Pancreas (tissue), 10 donors: ENCODE data around the gene TBC1D3B. TPM values are rescaled to one million over a fixed set of nuclear protein-coding genes. Genes with fewer than 3 reads are reported as not detected.
A peak's percentile ranks its signal among the peaks of the same experiment; 100 is the strongest.

ENCODE experiments used
- ATAC-seq, 4 donors: fragments of 200-7000 bp; cut with Tn5 transposase; one replicate each; pipeline versions ENCODE4 v1.8.0 to v1.9.1; 2020; ENCODE audit warnings: mild to moderate bottlenecking in 4 of 4, moderate library complexity in 4 of 4
- DNase-seq, 6 donors: peaks; one replicate each; pipeline ENCODE4 v3.0.0-alpha.2; 2020
- FAIRE-seq: peaks from 2 replicates; lab custom pipeline; 2012; peaks lifted over from hg19 to GRCh38; lab: Jason Lieb, UNC
- H3K27ac ChIP-seq, 4 donors: fragments of 200-600 bp; sonication (generic); 1 replicate in 3 of 4; 2 replicates in 1 of 4; pipeline versions ENCODE4 v1.5.0 to v1.8.0; 2020
- H3K27me3 ChIP-seq, 4 donors: fragments of 200-600 bp; one replicate each; pipeline ENCODE4 v1.8.0; 2021
- H3K36me3 ChIP-seq, 3 donors: fragments of 200-600 bp; sonication (generic) in 1 of 3; one replicate each; pipeline versions ENCODE4 v1.5.0 to v1.8.0; 2020 to 2021
- H3K4me1 ChIP-seq, 3 donors: fragments of 200-600 bp; one replicate each; pipeline ENCODE4 v1.8.0; 2021
- H3K4me3 ChIP-seq, 4 donors: fragments of 200-600 bp; sonication (generic) in 2 of 4; one replicate each; pipeline versions ENCODE4 v1.5.0 to v1.8.0; 2020 to 2021
- H3K9me3 ChIP-seq, 4 donors: fragments of 200-600 bp; one replicate each; pipeline ENCODE4 v1.8.0; 2021
- WGBS, 2 donors: extraction: QIAGEN DNeasy Blood & Tissue Kit; methylation state at CpG; one replicate each; pipeline ENCODE4 v1.1.7; 2013; 5-methylcytosine and 5-hydroxymethylcytosine counted together
- intact Hi-C, 3 donors: fragments of 100-400 bp; cut with DNase I; formaldehyde crosslinking; loops; one replicate each; pipeline versions ENCODE4 v1.11.1 to v1.14.2; 2022
- polyA plus RNA-seq, 2 donors: library from polyadenylated mRNA; stranded (reverse); fragments of 200-250 nt; gene quantifications; one replicate each; pipeline ENCODE4 v1.2.3, GENCODE V29; 2013
- total RNA-seq, 6 donors: library from RNA; stranded (reverse); fragmentation: NEBNext Ultra II Directional in 4 of 6; extraction: Animal tissue kit (Norgen Biotek cat#: 25700) in 4 of 6; gene quantifications; one replicate each; pipeline versions ENCODE4 v1.2.1 to v1.2.4, GENCODE V29; 2021 to 2023
- TF ChIP-seq, protein P1 (sequence below), 4 donors: fragments of 200-600 bp; sonication (generic) in 3 of 4; IDR thresholded peaks; one replicate each; pipeline versions ENCODE4 v1.5.0 to v1.8.0; 2021; ENCODE audit warnings: antibody characterized with exemption in 4 of 4
- donor health status: healthy with polysubstance abuse.
- donor health status: DM: no; HTN: no; CAD: no; lungs with moderate emphysema.
- donor health status: DM: no; HTN: no; CAD: no.
- donor health status: control.
- donor health status: control.
- donor health status: Bipolar disorder and iron deficiency.
- donor health status: DM: yes; HTN: yes; CAD: no.
- donor health status: DM: no; HTN: no; CAD: no.
- donor health status: DM: no; HTN: no; CAD: no.
- donor health status: DM: yes; HTN: yes; CAD: no.

Gene TBC1D3B
- total and polyA plus RNA-seq, 8 donors = 2.2 to 5.7 (median 3.9) TPM

DNA sequence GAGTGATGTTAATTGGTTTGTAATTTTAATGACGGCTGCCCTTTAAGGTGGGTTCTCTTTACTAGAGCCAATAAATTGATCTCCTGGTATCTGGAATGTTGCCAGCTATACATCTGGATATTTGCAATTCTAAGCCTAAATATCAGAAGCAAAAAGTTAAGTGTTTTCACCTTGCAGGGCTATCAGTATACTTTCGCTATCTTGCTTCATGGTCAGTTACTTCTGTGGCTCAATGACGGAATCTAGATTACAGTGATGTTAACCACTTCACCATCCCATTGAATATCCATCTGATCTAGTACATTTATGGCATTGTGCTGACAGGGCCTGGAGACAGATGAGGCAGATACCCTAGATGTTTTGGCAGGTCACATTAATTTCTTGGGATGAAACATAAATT is 44.5 kb downstream of the TBC1D3B start:
- no peaks in the 10 kb centered on the region for H3K4me1 ChIP-seq
- FAIRE-seq = no peak
- no peaks in the 10 kb centered on the region for H3K27me3 ChIP-seq
- TF ChIP-seq, protein P1, sequence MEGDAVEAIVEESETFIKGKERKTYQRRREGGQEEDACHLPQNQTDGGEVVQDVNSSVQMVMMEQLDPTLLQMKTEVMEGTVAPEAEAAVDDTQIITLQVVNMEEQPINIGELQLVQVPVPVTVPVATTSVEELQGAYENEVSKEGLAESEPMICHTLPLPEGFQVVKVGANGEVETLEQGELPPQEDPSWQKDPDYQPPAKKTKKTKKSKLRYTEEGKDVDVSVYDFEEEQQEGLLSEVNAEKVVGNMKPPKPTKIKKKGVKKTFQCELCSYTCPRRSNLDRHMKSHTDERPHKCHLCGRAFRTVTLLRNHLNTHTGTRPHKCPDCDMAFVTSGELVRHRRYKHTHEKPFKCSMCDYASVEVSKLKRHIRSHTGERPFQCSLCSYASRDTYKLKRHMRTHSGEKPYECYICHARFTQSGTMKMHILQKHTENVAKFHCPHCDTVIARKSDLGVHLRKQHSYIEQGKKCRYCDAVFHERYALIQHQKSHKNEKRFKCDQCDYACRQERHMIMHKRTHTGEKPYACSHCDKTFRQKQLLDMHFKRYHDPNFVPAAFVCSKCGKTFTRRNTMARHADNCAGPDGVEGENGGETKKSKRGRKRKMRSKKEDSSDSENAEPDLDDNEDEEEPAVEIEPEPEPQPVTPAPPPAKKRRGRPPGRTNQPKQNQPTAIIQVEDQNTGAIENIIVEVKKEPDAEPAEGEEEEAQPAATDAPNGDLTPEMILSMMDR (IDR thresholded peaks at IDR 0.05) = no peak
- H3K9me3 ChIP-seq = no peaks in the 10 kb centered on the region
- intact Hi-C loops = no loop called here
- no peaks in the 10 kb centered on the region for H3K36me3 ChIP-seq
- H3K4me3 ChIP-seq = no peak overlapping the region
- H3K27ac ChIP-seq = no peak overlapping the region
- no peak for DNase-seq
- WGBS, 2 donors = 85 to 90% methylated on average over 3 of the region's 3 CpGs
- no peak for ATAC-seq

DNA sequence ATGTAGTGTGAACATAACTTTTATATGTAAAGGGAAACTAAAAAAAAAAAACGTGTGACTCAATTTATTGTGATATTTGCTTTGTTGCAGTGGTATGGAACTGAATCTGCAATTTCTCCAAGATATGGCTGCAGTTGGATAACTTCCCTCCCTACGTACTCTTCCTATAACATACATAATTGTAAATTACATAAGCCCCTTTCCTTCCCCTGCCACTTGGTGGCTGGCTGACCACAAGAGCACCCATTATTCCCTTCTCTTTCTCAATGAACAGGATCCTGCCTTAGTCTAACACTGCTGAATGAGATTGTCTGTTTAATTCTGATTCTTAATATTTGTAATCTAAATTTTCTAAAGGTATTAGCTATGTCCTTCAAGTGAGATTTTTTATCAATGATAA is 45.0 kb downstream of the TBC1D3B start:
- Histone ChIP-seq H3K36me3 (no peaks in the 10 kb centered on the region), H3K9me3 (no peaks in the 10 kb centered on the region), H3K4me3 (no peak overlapping the region), H3K27ac (no peak overlapping the region), H3K4me1 (no peaks in the 10 kb centered on the region), H3K27me3 (no peaks in the 10 kb centered on the region)
- 40 to 59% methylated on average over 2 of the region's 2 CpGs for WGBS, 2 donors
- ATAC-seq = peak in 1 of 4 donors; percentile 29
- intact Hi-C loops = no loop called here
- FAIRE-seq = no peak
- TF ChIP-seq, protein P1 (IDR thresholded peaks at IDR 0.05) = no peak
- no peak for DNase-seq

DNA sequence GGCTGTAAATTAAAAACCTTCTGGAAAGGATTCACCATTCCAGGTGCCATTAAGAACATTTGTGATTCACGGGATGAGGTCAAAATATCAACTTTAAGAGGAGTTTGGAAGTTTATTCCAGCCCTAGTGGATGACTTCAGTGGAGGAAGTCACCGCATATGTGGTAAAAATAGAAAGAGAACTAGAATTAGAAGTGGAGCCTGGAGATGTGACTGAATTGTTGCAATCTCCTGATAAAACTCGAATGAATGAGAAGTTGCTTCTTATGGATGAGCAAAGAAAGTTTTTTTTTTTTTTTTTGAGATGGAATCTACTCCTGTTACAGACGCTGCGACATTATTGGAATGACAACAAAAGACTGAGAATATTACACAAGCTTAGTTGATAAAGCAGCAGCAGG is 46.1 kb downstream of the TBC1D3B start:
- intact Hi-C loops = no loop called here
- FAIRE-seq = no peak
- H3K4me3 ChIP-seq = no peak overlapping the region
- H3K4me1 ChIP-seq = no peaks in the 10 kb centered on the region
- no peaks in the 10 kb centered on the region for H3K9me3 ChIP-seq
- TF ChIP-seq, protein P1 (IDR thresholded peaks at IDR 0.05) = no peak
- no peak for ATAC-seq
- no peak overlapping the region for H3K27ac ChIP-seq
- H3K27me3 ChIP-seq = no peaks in the 10 kb centered on the region
- H3K36me3 ChIP-seq = no peaks in the 10 kb centered on the region
- 59 to 66% methylated on average over 5 of the region's 5 CpGs for WGBS, 2 donors
- DNase-seq = no peak

DNA sequence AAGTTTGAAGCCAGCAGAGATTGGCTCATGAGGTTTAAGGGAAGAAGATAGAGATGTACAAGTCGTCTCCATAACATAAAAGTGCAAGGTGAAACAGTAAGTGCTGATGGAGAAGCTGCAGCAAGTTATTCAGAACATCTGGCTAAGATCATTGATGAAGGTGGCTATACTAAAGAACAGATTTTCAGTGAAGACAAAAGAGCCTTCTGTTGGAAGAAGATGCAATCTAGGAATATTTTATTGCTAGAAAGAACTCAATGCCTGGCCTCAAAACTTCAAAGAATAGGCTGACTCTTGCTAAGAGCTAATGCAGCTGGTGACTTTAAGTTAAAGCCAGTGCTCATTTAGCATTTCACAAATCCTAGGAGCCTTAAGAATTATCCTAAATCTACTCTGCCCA is 46.8 kb downstream of the TBC1D3B start:
- Histone ChIP-seq H3K27ac (no peak overlapping the region), H3K4me1 (no peaks in the 10 kb centered on the region), H3K27me3 (no peaks in the 10 kb centered on the region), H3K4me3 (no peak overlapping the region), H3K36me3 (no peaks in the 10 kb centered on the region), H3K9me3 (no peaks in the 10 kb centered on the region)
- TF ChIP-seq, protein P1 (IDR thresholded peaks at IDR 0.05) = no peak
- 33 to 48% methylated on average over 1 of the region's 1 CpG for WGBS, 2 donors
- ATAC-seq = no peak
- no peak for FAIRE-seq
- intact Hi-C loops = no loop called here
- DNase-seq = no peak

DNA sequence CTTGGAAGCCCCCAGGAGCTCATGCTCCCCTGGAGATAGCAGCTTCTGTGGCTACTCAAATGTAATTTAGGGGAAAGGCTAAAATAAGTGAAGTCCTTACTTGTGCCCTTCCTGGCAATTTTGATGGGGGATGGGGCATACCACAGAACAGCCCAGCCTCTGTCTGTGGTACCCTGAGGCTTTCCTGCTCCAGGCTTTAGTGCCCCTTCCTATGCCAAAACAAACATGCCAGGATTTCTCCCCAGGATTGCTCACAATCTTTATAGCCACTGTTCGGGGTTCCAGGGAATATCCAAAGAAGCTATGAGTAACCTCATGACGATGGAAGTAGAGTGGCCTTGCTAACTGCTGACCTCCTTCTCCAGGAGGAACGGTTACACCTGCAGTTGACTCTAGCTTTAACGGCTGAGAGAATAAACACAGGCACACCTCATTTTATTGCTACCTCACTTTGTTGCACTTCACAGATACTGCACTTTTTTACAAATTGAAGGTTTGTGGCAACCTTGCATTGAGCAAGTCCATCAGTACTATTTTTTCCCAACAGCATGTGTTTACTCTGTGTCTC is 47.9 kb downstream of the TBC1D3B start:
- DNase-seq (no peak), ATAC-seq (no peak), FAIRE-seq (no peak)
- H3K9me3 ChIP-seq = no peaks in the 10 kb centered on the region
- TF ChIP-seq, protein P1 (IDR thresholded peaks at IDR 0.05) = no peak
- intact Hi-C loops = no loop called here
- no peaks in the 10 kb centered on the region for H3K4me1 ChIP-seq
- no peak overlapping the region for H3K27ac ChIP-seq
- no peak overlapping the region for H3K4me3 ChIP-seq
- no peaks in the 10 kb centered on the region for H3K27me3 ChIP-seq
- 44 to 45% methylated on average over 4 of the region's 4 CpGs for WGBS, 2 donors
- H3K36me3 ChIP-seq = no peaks in the 10 kb centered on the region
